Muscle layer of duodenum (tissue), 2 donors: Measurements from ENCODE around the gene ZFAND3.
"Not testable (repeated sequence)": the region's sequence is repeated elsewhere in the genome, so short reads cannot be mapped to it uniquely, and the experiment has no call there.

Experiments
- H3K27ac ChIP-seq: one replicate; pipeline ENCODE4 v1.7.0; 2013; ENCODE audit warnings: mild to moderate bottlenecking, low read length
- H3K27me3 ChIP-seq: one replicate; pipeline ENCODE4 v1.7.0; 2013; ENCODE audit warnings: low read depth, mild to moderate bottlenecking, control low read depth, low read length
- H3K36me3 ChIP-seq, 2 donors: one replicate each; pipeline ENCODE4 v1.7.0; 2013; ENCODE audit warnings: low read length in 2 of 2, control low read depth in 1 of 2, mild to moderate bottlenecking in 1 of 2; ENCODE audit not compliant: insufficient read depth in 2 of 2, control insufficient read depth in 1 of 2
- H3K4me1 ChIP-seq, 2 donors: one replicate each; pipeline ENCODE4 v1.7.0; 2013; ENCODE audit warnings: low read length in 2 of 2, mild to moderate bottlenecking in 2 of 2, control low read depth in 1 of 2, moderate library complexity in 1 of 2; ENCODE audit not compliant: insufficient read depth in 2 of 2, control insufficient read depth in 1 of 2
- H3K4me3 ChIP-seq, 2 donors: one replicate each; pipeline ENCODE4 v1.7.0; 2013; ENCODE audit warnings: low read length in 2 of 2, low read depth in 1 of 2, mild to moderate bottlenecking in 1 of 2
- H3K9me3 ChIP-seq, 2 donors: one replicate each; pipeline ENCODE4 v1.7.0; 2013; ENCODE audit warnings: low read length in 2 of 2, control low read depth in 1 of 2, mild to moderate bottlenecking in 1 of 2; ENCODE audit not compliant: control insufficient read depth in 1 of 2
- donor health status: healthy.

ZFAND3 gene

DNA sequence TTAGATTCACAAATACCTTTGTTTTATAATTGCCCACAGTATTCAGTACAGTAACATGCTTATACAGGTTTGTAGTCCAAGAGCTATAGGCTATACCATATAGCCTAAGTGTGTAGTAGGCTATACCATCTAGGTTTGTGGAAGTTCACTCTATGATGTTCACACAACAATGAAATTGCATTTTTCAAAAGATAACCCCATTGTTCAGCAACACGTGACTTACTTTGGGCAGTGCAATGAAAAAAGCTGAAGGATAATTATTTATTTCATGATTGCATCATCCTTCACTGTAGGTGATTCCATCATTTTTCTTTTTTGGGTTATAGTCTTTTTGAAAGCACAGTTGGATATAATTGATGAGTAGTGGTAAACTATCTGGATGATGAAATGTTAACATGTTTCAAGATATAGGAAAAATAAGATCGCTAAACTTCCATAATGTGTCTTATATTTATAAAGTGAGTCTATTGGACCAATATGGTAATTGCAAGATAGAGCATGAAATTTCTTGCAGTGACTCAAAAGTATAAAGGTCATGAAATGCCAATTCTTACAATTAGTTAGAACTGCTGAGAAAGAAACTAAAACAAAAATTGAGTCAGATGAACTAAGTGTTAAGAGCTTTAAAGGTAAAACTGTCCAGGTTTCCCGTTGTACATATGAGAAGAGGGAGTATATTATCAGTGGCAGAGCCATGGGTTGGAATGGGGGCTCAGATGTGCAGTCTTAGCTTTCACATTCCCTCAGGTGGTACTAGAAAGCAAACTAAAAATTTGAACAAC is 164.4 kb downstream of the ZFAND3 start:
- no peaks in the 10 kb centered on the region for H3K27me3 ChIP-seq
- H3K4me3 ChIP-seq = no peak overlapping the region
- H3K9me3 ChIP-seq = no peaks in the 10 kb centered on the region
- no peaks in the 10 kb centered on the region for H3K36me3 ChIP-seq
- H3K27ac ChIP-seq = no peak overlapping the region
- H3K4me1 ChIP-seq = peaks cover 23 to 50% of the 10 kb centered on the region in 2 donors

DNA sequence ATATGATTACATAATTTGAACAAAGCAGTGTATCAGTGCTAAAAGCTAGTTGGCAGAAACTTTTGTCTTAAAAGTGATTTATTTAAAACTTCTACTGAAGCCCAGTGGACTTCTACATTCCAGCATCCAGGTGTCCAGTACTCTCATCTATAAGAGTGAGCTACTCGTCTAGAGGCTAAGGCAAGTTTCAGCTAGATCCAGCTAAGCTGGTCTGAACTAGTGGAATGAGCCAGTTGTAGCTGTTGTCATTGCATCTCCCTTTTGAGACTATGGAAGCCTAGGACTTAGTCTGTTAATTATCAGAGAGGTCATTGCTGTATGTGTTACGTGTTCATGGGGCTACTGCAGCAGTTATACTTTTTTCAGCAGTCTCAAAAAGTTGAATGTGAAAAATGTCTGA is 165.1 kb downstream of the ZFAND3 start:
- Histone ChIP-seq H3K4me3 (no peak overlapping the region), H3K27ac (no peak overlapping the region), H3K4me1 (peaks cover 23 to 53% of the 10 kb centered on the region in 2 donors)

GRCh38 chr6:37985355-37985754 is 165.8 kb downstream of the ZFAND3 start:
- Histone ChIP-seq H3K9me3 (no peaks in the 10 kb centered on the region), H3K36me3 (no peaks in the 10 kb centered on the region), H3K27ac (no peak overlapping the region), H3K4me1 (peaks cover 18 to 51% of the 10 kb centered on the region in 2 donors), H3K27me3 (no peaks in the 10 kb centered on the region), H3K4me3 (no peak overlapping the region)

More for the DNA sequence above, 165.1 kb downstream of the ZFAND3 start:
- Histone ChIP-seq H3K36me3 (no peaks in the 10 kb centered on the region), H3K27me3 (no peaks in the 10 kb centered on the region), H3K9me3 (no peaks in the 10 kb centered on the region)

- H3K4me1 ChIP-seq = peaks cover 15 to 48% of the 10 kb centered on the region in 2 donors
- no peaks in the 10 kb centered on the region for H3K36me3 ChIP-seq
- H3K27me3 ChIP-seq = no peaks in the 10 kb centered on the region
- H3K27ac ChIP-seq = no peak overlapping the region
- H3K4me3 ChIP-seq = no peak overlapping the region
- H3K9me3 ChIP-seq = no peaks in the 10 kb centered on the region
These were observed 167.5 kb downstream of the ZFAND3 start for GRCh38 chr6:37987018-37987417.

- H3K27ac ChIP-seq = no peak overlapping the region
- H3K9me3 ChIP-seq = no peaks in the 10 kb centered on the region
- H3K4me1 ChIP-seq = peaks cover 20 to 53% of the 10 kb centered on the region in 2 donors
- H3K4me3 ChIP-seq = no peak overlapping the region
- H3K27me3 ChIP-seq = no peaks in the 10 kb centered on the region
- H3K36me3 ChIP-seq = no peaks in the 10 kb centered on the region
These were observed 168.0 kb downstream of the ZFAND3 start for GRCh38 chr6:37987559-37987958.

GRCh38 chr6:37988127-37988526 is 168.6 kb downstream of the ZFAND3 start:
- Histone ChIP-seq H3K9me3 (no peaks in the 10 kb centered on the region), H3K4me1 (peaks cover 20 to 53% of the 10 kb centered on the region in 2 donors), H3K27ac (no peak overlapping the region), H3K27me3 (no peaks in the 10 kb centered on the region), H3K4me3 (no peak overlapping the region), H3K36me3 (no peaks in the 10 kb centered on the region)

- Histone ChIP-seq H3K4me3 (no peak overlapping the region), H3K9me3 (no peaks in the 10 kb centered on the region), H3K36me3 (no peaks in the 10 kb centered on the region), H3K4me1 (peaks cover 20 to 50% of the 10 kb centered on the region in 2 donors), H3K27me3 (no peaks in the 10 kb centered on the region), H3K27ac (no peak overlapping the region)
These were observed 169.2 kb downstream of the ZFAND3 start for GRCh38 chr6:37988696-37989095.

GRCh38 chr6:37990762-37991525 is 171.4 kb downstream of the ZFAND3 start:
- Histone ChIP-seq H3K4me1 (peaks cover 20 to 62% of the 10 kb centered on the region in 2 donors), H3K27me3 (no peaks in the 10 kb centered on the region), H3K4me3 (no peak overlapping the region), H3K9me3 (no peaks in the 10 kb centered on the region), H3K27ac (no peak overlapping the region), H3K36me3 (no peaks in the 10 kb centered on the region)

DNA sequence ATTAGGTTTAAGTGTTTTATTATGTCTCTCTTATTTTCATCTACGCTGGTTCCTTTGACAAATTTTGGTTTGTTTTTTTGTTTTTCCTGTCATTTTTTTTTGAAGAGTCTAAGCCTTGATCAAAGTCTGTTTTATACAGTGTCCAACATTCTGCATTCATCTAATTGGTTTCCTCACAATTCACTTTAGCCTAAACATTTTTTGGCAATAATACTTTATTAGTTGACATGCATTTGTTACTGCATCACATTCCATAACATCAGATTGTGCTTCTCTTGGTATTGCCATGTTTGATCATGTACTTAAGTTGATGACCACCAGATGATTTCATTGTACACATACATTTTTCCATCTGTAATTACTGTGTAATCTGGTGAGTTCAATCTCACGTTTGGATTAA is 173.2 kb downstream of the ZFAND3 start:
- no peaks in the 10 kb centered on the region for H3K9me3 ChIP-seq
- no peaks in the 10 kb centered on the region for H3K27me3 ChIP-seq
- H3K4me1 ChIP-seq = peaks cover 11 to 54% of the 10 kb centered on the region in 2 donors
- H3K36me3 ChIP-seq = no peaks in the 10 kb centered on the region
- H3K27ac ChIP-seq = no peak overlapping the region
- no peak overlapping the region for H3K4me3 ChIP-seq

DNA sequence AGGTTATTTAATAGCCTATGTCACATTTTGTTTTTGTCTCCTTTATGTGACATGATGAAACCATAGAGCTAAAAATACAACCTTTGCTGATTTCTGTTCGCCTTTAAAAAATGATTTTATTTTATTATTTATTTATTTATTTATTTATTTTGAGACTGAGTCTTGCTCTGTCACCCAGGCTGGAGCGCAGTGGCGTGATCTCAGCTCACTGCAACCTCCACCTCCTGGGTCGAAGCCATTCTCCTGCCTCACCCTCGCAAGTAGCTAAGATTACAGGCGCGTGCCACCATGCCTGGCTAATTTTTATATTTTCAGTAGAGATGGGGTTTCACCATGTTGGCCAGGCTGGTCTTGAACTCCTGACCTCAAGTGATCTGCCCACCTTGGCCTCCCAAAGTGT is 173.7 kb downstream of the ZFAND3 start:
- H3K4me1 ChIP-seq = peaks cover 8 to 50% of the 10 kb centered on the region in 2 donors
- H3K36me3 ChIP-seq, H3K4me3 ChIP-seq, H3K27ac ChIP-seq, H3K9me3 ChIP-seq, H3K27me3 ChIP-seq: not testable (repeated sequence)

DNA sequence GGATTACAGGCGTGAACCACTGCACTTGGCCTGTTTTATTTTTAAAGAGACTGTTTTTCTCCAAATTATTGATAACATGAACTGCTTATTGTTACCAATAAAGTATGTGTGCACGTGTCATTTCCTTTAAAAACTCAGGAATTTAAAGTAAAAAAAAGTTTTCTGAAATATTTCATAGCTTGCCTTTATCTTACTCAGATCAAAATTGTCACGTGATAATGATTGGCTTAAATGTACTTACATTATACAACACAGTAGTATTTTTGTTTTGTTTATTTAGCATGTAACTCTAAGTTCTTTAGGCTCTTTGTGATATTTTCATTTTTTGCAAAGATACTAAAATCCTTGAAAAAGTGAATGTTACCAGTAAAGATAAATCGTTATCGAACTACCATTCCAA is 174.1 kb downstream of the ZFAND3 start:
- peaks cover 5 to 46% of the 10 kb centered on the region in 2 donors for H3K4me1 ChIP-seq
- no peaks in the 10 kb centered on the region for H3K9me3 ChIP-seq
- H3K27ac ChIP-seq = no peak overlapping the region
- no peaks in the 10 kb centered on the region for H3K27me3 ChIP-seq
- H3K4me3 ChIP-seq = no peak overlapping the region
- no peaks in the 10 kb centered on the region for H3K36me3 ChIP-seq
